IMR-90 (cell line): ENCODE measurements around the gene SRSF4. TPM values are rescaled to one million over a fixed set of nuclear protein-coding genes. Genes with fewer than 3 reads are reported as not detected.

Experiments used
- ATAC-seq: fragments of 200-7000 bp; cut with Tn5 transposase; 2 replicates; pipeline ENCODE4 v1.9.1; 2020; ENCODE audit warnings: low read depth, mild to moderate bottlenecking, moderate library complexity
- BruUV-seq: library from RNA; stranded (reverse); fragments of 400-500 nt; replicated peaks from 2 replicates; lab custom pipeline; 2021; lab: Mats Ljungman, UMichigan
- CTCF ChIA-PET: fragments of 300-600 bp; formaldehyde crosslinking; extraction: SDS; loops from one replicate; lab custom pipeline; 2021; ENCODE audit warnings: antibody characterized with exemption; lab: Yijun Ruan, JAX
- POLR2A ChIA-PET: fragments of 300-600 bp; sonication (Branson Sonifier 250); formaldehyde crosslinking; loops from one replicate; lab custom pipeline; 2022; ENCODE audit warnings: antibody characterized with exemption; ENCODE audit not compliant: unreplicated experiment; lab: Charles Lee
- DNase-seq: peaks from one replicate; pipeline ENCODE4 v3.0.0; 2013
- H2AFZ ChIP-seq: replicated peaks from 2 replicates; pipeline ENCODE3; 2013; ENCODE audit warnings: low read length, mild to moderate bottlenecking; ENCODE audit not compliant: poor library complexity
- H2AK5ac ChIP-seq: 2 replicates; pipeline ENCODE4 v1.6.1; 2013; ENCODE audit warnings: low read depth, low read length, inconsistent platforms
- H2AK9ac ChIP-seq: replicated peaks from 2 replicates; pipeline ENCODE3; 2013; ENCODE audit warnings: mild to moderate bottlenecking, low read depth, low read length, moderate library complexity; ENCODE audit not compliant: poor library complexity
- H2BK120ac ChIP-seq: 2 replicates; pipeline ENCODE4 v1.6.1; 2013; ENCODE audit warnings: low read depth, low read length, inconsistent platforms
- H2BK15ac ChIP-seq: 3 replicates; pipeline ENCODE4 v1.6.1; 2013; ENCODE audit warnings: low read depth, low read length, inconsistent platforms
- H2BK20ac ChIP-seq: 2 replicates; pipeline ENCODE4 v1.6.1; 2013; ENCODE audit warnings: low read depth, mild to moderate bottlenecking, inconsistent platforms, low read length, moderate library complexity
- H2BK5ac ChIP-seq: 2 replicates; pipeline ENCODE4 v1.6.1; 2013; ENCODE audit warnings: mild to moderate bottlenecking, low read depth, low read length, inconsistent platforms; ENCODE audit not compliant: poor library complexity, severe bottlenecking
- H3K14ac ChIP-seq: replicated peaks from 2 replicates; pipeline ENCODE4 v1.6.1; 2013; ENCODE audit warnings: low read depth, low read length, inconsistent platforms
- H3K18ac ChIP-seq: 2 replicates; pipeline ENCODE4 v1.6.1; 2013; ENCODE audit warnings: low read depth, low read length, control low read depth
- H3K23ac ChIP-seq: 2 replicates; pipeline ENCODE4 v1.6.1; 2013; ENCODE audit warnings: low read depth, low read length, inconsistent platforms
- H3K27ac ChIP-seq: 2 replicates; pipeline ENCODE4 v1.5.1; 2013; ENCODE audit warnings: mild to moderate bottlenecking, control low read depth, low read length; ENCODE audit not compliant: insufficient read depth
- H3K27me3 ChIP-seq: 2 replicates; pipeline ENCODE4 v1.6.1; 2013; ENCODE audit warnings: low read length; ENCODE audit not compliant: control insufficient read depth, insufficient read depth
- H3K36me3 ChIP-seq: 2 replicates; pipeline ENCODE4 v1.6.1; 2013; ENCODE audit warnings: low read length, mixed read lengths; ENCODE audit not compliant: control insufficient read depth, insufficient read depth
- H3K4ac ChIP-seq: 2 replicates; pipeline ENCODE4 v1.6.1; 2013; ENCODE audit warnings: low read depth, low read length, inconsistent platforms
- H3K4me1 ChIP-seq: 2 replicates; pipeline ENCODE4 v1.6.1; 2013; ENCODE audit warnings: low read length, mixed read lengths; ENCODE audit not compliant: control insufficient read depth, insufficient read depth
- H3K4me2 ChIP-seq: 2 replicates; pipeline ENCODE4 v1.6.1; 2013; ENCODE audit warnings: low read depth, mild to moderate bottlenecking, control low read depth, low read length, moderate library complexity
- H3K4me3 ChIP-seq: 2 replicates; pipeline ENCODE4 v1.5.1; 2013; ENCODE audit warnings: low read depth, mild to moderate bottlenecking, control low read depth, low read length, moderate library complexity; ENCODE audit not compliant: insufficient read depth
- H3K56ac ChIP-seq: 2 replicates; pipeline ENCODE4 v1.6.1; 2013; ENCODE audit warnings: low read length, inconsistent platforms; ENCODE audit not compliant: insufficient read depth; ENCODE audit errors: extremely low read depth
- H3K79me1 ChIP-seq, 2 experiments: 2 replicates each; pipeline ENCODE4 v1.6.1; 2013; ENCODE audit warnings: low read length in 2 of 2, inconsistent platforms in 1 of 2, low read depth in 1 of 2
- H3K9ac ChIP-seq: 2 replicates; pipeline ENCODE4 v1.6.1; 2013; ENCODE audit warnings: low read depth, low read length, control low read depth
- H3K9me1 ChIP-seq: 2 replicates; pipeline ENCODE4 v1.6.1; 2013; ENCODE audit warnings: low read length, inconsistent platforms; ENCODE audit not compliant: insufficient read depth
- H3K9me3 ChIP-seq: 2 replicates; pipeline ENCODE4 v1.6.1; 2013; ENCODE audit warnings: low read length; ENCODE audit not compliant: control insufficient read depth, insufficient read depth
- H4K20me1 ChIP-seq: 2 replicates; pipeline ENCODE4 v1.6.1; 2013; ENCODE audit warnings: low read length, inconsistent platforms; ENCODE audit not compliant: insufficient read depth
- H4K5ac ChIP-seq: 2 replicates; pipeline ENCODE4 v1.6.1; 2013; ENCODE audit warnings: mild to moderate bottlenecking, low read depth, low read length, control low read depth
- H4K8ac ChIP-seq, 2 experiments: 2 replicates each; pipeline ENCODE4 v1.6.1; 2013; ENCODE audit warnings: low read depth in 2 of 2, low read length in 2 of 2, control low read depth in 1 of 2, inconsistent platforms in 1 of 2
- H4K91ac ChIP-seq: 2 replicates; pipeline ENCODE4 v1.6.1; 2013; ENCODE audit warnings: low read depth, low read length, inconsistent platforms; ENCODE audit not compliant: insufficient read depth
- BHLHE40 ChIP-seq: fragments of 150-350 bp; IDR thresholded peaks from 2 replicates; pipeline ENCODE4 v1.6.1; 2016; ENCODE audit warnings: mild to moderate bottlenecking, low read depth, low read length
- CEBPB ChIP-seq: IDR thresholded peaks from 2 replicates; pipeline ENCODE4 v1.6.1; 2012; ENCODE audit warnings: low read depth, low read length, improper control_type of control experiment
- CHD1 ChIP-seq: IDR thresholded peaks from 2 replicates; pipeline ENCODE4 v1.6.1; 2012; ENCODE audit warnings: low read depth, low read length, improper control_type of control experiment
- ELK1 ChIP-seq: fragments of 150-350 bp; IDR thresholded peaks from 2 replicates; pipeline ENCODE4 v1.6.1; 2016; ENCODE audit warnings: low read depth, mild to moderate bottlenecking, low read length, moderate library complexity, borderline replicate concordance
- MAFK ChIP-seq: IDR thresholded peaks from 2 replicates; pipeline ENCODE4 v1.6.1; 2012; ENCODE audit warnings: low read depth, low read length, improper control_type of control experiment
- MAZ ChIP-seq: IDR thresholded peaks from 2 replicates; pipeline ENCODE4 v1.6.1; 2012; ENCODE audit warnings: low read depth, mild to moderate bottlenecking, low read length, improper control_type of control experiment, moderate library complexity, borderline replicate concordance
- MXI1 ChIP-seq: IDR thresholded peaks from 2 replicates; pipeline ENCODE4 v1.6.1; 2012; ENCODE audit warnings: low read depth, mild to moderate bottlenecking, low read length, moderate library complexity, borderline replicate concordance
- NFE2L2 ChIP-seq: fragments of 150-350 bp; IDR thresholded peaks from 2 replicates; pipeline ENCODE4 v1.6.1; 2016; ENCODE audit warnings: low read depth, mild to moderate bottlenecking, low read length
- POLR2A ChIP-seq: IDR thresholded peaks from 2 replicates; pipeline ENCODE4 v1.6.1; 2012; ENCODE audit warnings: mild to moderate bottlenecking, low read depth, low read length
- RAD21 ChIP-seq: IDR thresholded peaks from 2 replicates; pipeline ENCODE4 v1.6.1; 2012; ENCODE audit warnings: low read length, improper control_type of control experiment
- USF2 ChIP-seq: fragments of 150-350 bp; IDR thresholded peaks from 2 replicates; pipeline ENCODE4 v1.6.1; 2017; ENCODE audit warnings: mild to moderate bottlenecking, antibody characterized with exemption, low read length, low read depth
- WGBS, 2 experiments: methylation state at CpG; one replicate each; pipeline versions ENCODE4 v1.1.5 to v1.1.7; 2013; ENCODE audit warnings: missing lambda C conversion rate in 2 of 2; ENCODE audit not compliant: insufficient read length in 1 of 2; ENCODE audit errors: extremely low coverage in 2 of 2; 5-methylcytosine and 5-hydroxymethylcytosine counted together
- dilution Hi-C: fragments of 300-500 bp; cut with HindIII; formaldehyde crosslinking; loops from one replicate; pipeline ENCODE4 v1.14.3; 2018; ENCODE audit warnings: low sequenced_read_pairs; ENCODE audit not compliant: unreplicated experiment
- in situ Hi-C: fragments of 300-500 bp; cut with MboI; formaldehyde crosslinking; loops from 3 replicates; pipeline ENCODE4 v1.14.3; 2019; ENCODE audit warnings: low sequenced_read_pairs, inconsistent platforms, mixed read lengths
- intact Hi-C: fragments of 100-400 bp; cut with micrococcal nuclease; formaldehyde crosslinking; loops from 2 replicates; pipeline ENCODE4 v1.10.0; 2022
- polyA plus RNA-seq, 3 experiments: library from polyadenylated mRNA; depleted of rRNA; stranded (reverse); fragments of >200 nt; gene quantifications; 2 replicates each; pipeline ENCODE4 v1.2.3, GENCODE V29; 2012; ENCODE audit warnings: low replicate concordance in 1 of 3
- total RNA-seq: library from RNA; depleted of rRNA; stranded (reverse); fragments of >200 nt; gene quantifications from 2 replicates; pipeline ENCODE4 v1.2.3, GENCODE V29; 2012

The SRSF4 gene
- total and polyA plus RNA-seq, 2 of the 4 experiments (the other 2 are of a cell fraction), result 20.8 to 48.5 TPM

- Histone ChIP-seq H3K56ac (no peak overlapping the region), H3K79me1 (peaks cover 0 to 9% of the 10 kb centered on the region in 2 experiments; a peak in 1 of 4 replicates), H2BK15ac (no peak overlapping the region), H2BK120ac (no peak overlapping the region), H3K4ac (no peak overlapping the region), H3K9me1 (peaks cover 19% of the 10 kb centered on the region), H3K36me3 (peaks cover 22% of the 10 kb centered on the region), H4K20me1 (peaks cover 4% of the 10 kb centered on the region; the same call in 1 of the 2 replicates), H3K27me3 (no peaks in the 10 kb centered on the region), H4K91ac (no peak overlapping the region), H2BK5ac (no peak overlapping the region), H3K14ac (no peak overlapping the region), H3K27ac (no peak overlapping the region), H3K4me3 (no peak overlapping the region), H4K8ac (no peak overlapping the region), H3K9me3 (no peaks in the 10 kb centered on the region), H2AK5ac (no peak overlapping the region), H3K4me2 (no peak overlapping the region), H2BK20ac (no peak overlapping the region), H3K9ac (no peak overlapping the region), H3K4me1 (peaks cover 13% of the 10 kb centered on the region), H3K23ac (no peak overlapping the region), H3K18ac (no peak overlapping the region), H2AFZ (no peak overlapping the region), H4K5ac (no peak overlapping the region), H2AK9ac (no peak overlapping the region)
- in situ Hi-C loops, result no loop called here
- no TSS peak for BruUV-seq
- ChIA-PET CTCF (no interaction called here), POLR2A (no interaction called here)
- TF ChIP-seq MAFK (no peak), RAD21 (no peak), MXI1 (no peak), POLR2A (no peak), MAZ (no peak), CEBPB (no peak), BHLHE40 (no peak), NFE2L2 (no peak), CHD1 (no peak), ELK1 (no peak), USF2 (no peak)
- DNase-seq (no peak), ATAC-seq (no peak)
- WGBS, 2 experiments, result no CpG with 5 or more reads among the region's 5 CpGs
- intact Hi-C loops, result no loop called here
- dilution Hi-C loops, result no loop called here
Measured at GRCh38 chr1:29213055-29213454, 31.4 kb upstream of the SRSF4 start.
